GM21526 (cell line): ENCODE measurements around the gene CTNND2.

Source experiments
- ATAC-seq: cut with Tn5 transposase; IDR thresholded peaks from one replicate; pipeline ENCODE4 v1.9.1; 2021; ENCODE audit warnings: moderate library complexity; ENCODE audit not compliant: unreplicated experiment, low FRiP score

CTNND2 gene

GRCh38 chr5:11292648-11293356 lies 611.4 kb downstream of the CTNND2 start:
- no peak for ATAC-seq

- ATAC-seq = no peak
Observed at GRCh38 chr5:11289733-11290132, 614.5 kb downstream of the CTNND2 start.

GRCh38 chr5:11289208-11289607 lies 615.0 kb downstream of the CTNND2 start:
- no peak for ATAC-seq

- ATAC-seq = no peak
Observed at GRCh38 chr5:11281842-11282241, 622.4 kb downstream of the CTNND2 start.

GRCh38 chr5:11277323-11277722 lies 626.9 kb downstream of the CTNND2 start:
- no peak for ATAC-seq

- no peak for ATAC-seq
Observed at GRCh38 chr5:11273180-11273903, 630.9 kb downstream of the CTNND2 start.

- ATAC-seq = no peak
Observed at GRCh38 chr5:11269515-11269914, 634.7 kb downstream of the CTNND2 start.

GRCh38 chr5:11268891-11269290 lies 635.4 kb downstream of the CTNND2 start:
- ATAC-seq = no peak

- ATAC-seq = no peak
Observed at GRCh38 chr5:11266331-11266730, 637.9 kb downstream of the CTNND2 start.

GRCh38 chr5:11261241-11261640 lies 643.0 kb downstream of the CTNND2 start:
- no peak for ATAC-seq

- ATAC-seq = no peak
Observed at GRCh38 chr5:11258001-11258400, 646.2 kb downstream of the CTNND2 start.

- ATAC-seq = no peak
Observed at GRCh38 chr5:11252523-11252922, 651.7 kb downstream of the CTNND2 start.

- ATAC-seq = no peak
Observed at GRCh38 chr5:11252075-11252474, 652.2 kb downstream of the CTNND2 start.

GRCh38 chr5:11251247-11251646 lies 653.0 kb downstream of the CTNND2 start:
- ATAC-seq = no peak

- ATAC-seq = no peak
Observed at GRCh38 chr5:11248966-11249365, 655.3 kb downstream of the CTNND2 start.

GRCh38 chr5:11247224-11247623 lies 657.0 kb downstream of the CTNND2 start:
- ATAC-seq = no peak

GRCh38 chr5:11240293-11241190 lies 663.7 kb downstream of the CTNND2 start:
- no peak for ATAC-seq

GRCh38 chr5:11239261-11240015 lies 664.8 kb downstream of the CTNND2 start:
- no peak for ATAC-seq

GRCh38 chr5:11234501-11234911 lies 669.7 kb downstream of the CTNND2 start:
- ATAC-seq = no peak

GRCh38 chr5:11230890-11231289 lies 673.4 kb downstream of the CTNND2 start:
- ATAC-seq = no peak
